HG02759 (cell line): Measurements from ENCODE around the gene IFITM2.
"Not testable (repeated sequence)": the region's sequence is repeated elsewhere in the genome, so short reads cannot be mapped to it uniquely, and the experiment has no call there.

Source experiments
- ATAC-seq: cut with Tn5 transposase; IDR thresholded peaks from one replicate; pipeline ENCODE4 v1.9.1; 2021; ENCODE audit warnings: mild to moderate bottlenecking, moderate library complexity; ENCODE audit not compliant: unreplicated experiment

IFITM2 gene

GRCh38 chr11:324593-325517 lies 17.2 kb downstream of the IFITM2 start:
- ATAC-seq = not testable (repeated sequence)

GRCh38 chr11:325796-326591 lies 18.4 kb downstream of the IFITM2 start:
- ATAC-seq = no peak

GRCh38 chr11:326592-326841 lies 18.9 kb downstream of the IFITM2 start:
- ATAC-seq = no peak

GRCh38 chr11:326842-327580 lies 19.4 kb downstream of the IFITM2 start:
- peak; percentile 77 for ATAC-seq

GRCh38 chr11:327581-327923 lies 19.9 kb downstream of the IFITM2 start:
- ATAC-seq = no peak

- no peak for ATAC-seq
Measured at GRCh38 chr11:328012-328411, 20.4 kb downstream of the IFITM2 start.

GRCh38 chr11:328516-329100 lies 21.0 kb downstream of the IFITM2 start:
- ATAC-seq = not testable (repeated sequence)

- ATAC-seq = no peak
Measured at GRCh38 chr11:329886-330253, 22.3 kb downstream of the IFITM2 start.

GRCh38 chr11:330307-330693 lies 22.7 kb downstream of the IFITM2 start:
- no peak for ATAC-seq

- no peak for ATAC-seq
Measured at GRCh38 chr11:330694-331357, 23.2 kb downstream of the IFITM2 start.

- no peak for ATAC-seq
Measured at GRCh38 chr11:331358-332060, 23.9 kb downstream of the IFITM2 start.

GRCh38 chr11:332651-333480 lies 25.2 kb downstream of the IFITM2 start:
- ATAC-seq = no peak

- ATAC-seq = not testable (repeated sequence)
Measured at GRCh38 chr11:333616-334263, 26.1 kb downstream of the IFITM2 start.

GRCh38 chr11:334264-334994 lies 26.8 kb downstream of the IFITM2 start:
- ATAC-seq = no peak

GRCh38 chr11:335779-336658 lies 28.4 kb downstream of the IFITM2 start:
- no peak for ATAC-seq

GRCh38 chr11:336659-337198 lies 29.1 kb downstream of the IFITM2 start:
- no peak for ATAC-seq

GRCh38 chr11:337711-338110 lies 30.1 kb downstream of the IFITM2 start:
- no peak for ATAC-seq
